Spleen (tissue), 13 donors: ENCODE results near the gene GRM2. TPM values are rescaled to one million over a fixed set of nuclear protein-coding genes. Genes with fewer than 3 reads are reported as not detected.

Experiments
- DNase-seq: peaks from one replicate; pipeline ENCODE4 v3.0.0-alpha.2; 2020
- H3K27ac ChIP-seq, 8 donors: fragments of 200-600 bp; sonication (generic) in 7 of 8; 1 replicate in 4 of 8; 2 replicates in 4 of 8; pipeline versions ENCODE4 v1.5.0 to v1.8.0; 2016 to 2021; ENCODE audit warnings: inconsistent platforms in 4 of 8, mild to moderate bottlenecking in 4 of 8, moderate library complexity in 1 of 8
- H3K27me3 ChIP-seq, 7 donors: fragments of 200-600 bp; sonication (generic) in 6 of 7; replicated peaks in 1 of 7; 1 replicate in 4 of 7; 2 replicates in 3 of 7; pipeline versions ENCODE4 v1.5.0 to v1.8.0; 2016 to 2021; ENCODE audit warnings: inconsistent platforms in 3 of 7, mild to moderate bottlenecking in 1 of 7
- H3K36me3 ChIP-seq, 6 donors: fragments of 200-600 bp; sonication (generic) in 5 of 6; 1 replicate in 4 of 6; 2 replicates in 2 of 6; pipeline versions ENCODE4 v1.5.0 to v1.8.0; 2016 to 2021; ENCODE audit warnings: inconsistent platforms in 2 of 6
- H3K4me1 ChIP-seq, 6 donors: fragments of 200-600 bp; sonication (generic) in 5 of 6; 1 replicate in 3 of 6; 2 replicates in 3 of 6; pipeline versions ENCODE4 v1.5.0 to v1.8.0; 2016 to 2021; ENCODE audit warnings: inconsistent platforms in 3 of 6
- H3K4me3 ChIP-seq, 8 donors: fragments of 200-600 bp; sonication (generic) in 7 of 8; 1 replicate in 4 of 8; 2 replicates in 4 of 8; pipeline versions ENCODE4 v1.5.0 to v1.8.0; 2016 to 2021; ENCODE audit warnings: inconsistent platforms in 4 of 8, mild to moderate bottlenecking in 4 of 8, moderate library complexity in 2 of 8
- H3K9me3 ChIP-seq, 8 donors: fragments of 200-600 bp; sonication (generic) in 7 of 8; 1 replicate in 4 of 8; 2 replicates in 4 of 8; pipeline versions ENCODE4 v1.5.0 to v1.8.0; 2016 to 2021; ENCODE audit warnings: inconsistent platforms in 4 of 8
- POLR2A ChIP-seq, 3 donors: fragments of 450-650 bp; IDR thresholded peaks; one replicate each; pipeline ENCODE4 v1.5.1; 2017; ENCODE audit warnings: antibody characterized with exemption in 3 of 3, mild to moderate bottlenecking in 1 of 3
- POLR2AphosphoS5 ChIP-seq, 3 donors: sonication (generic); formaldehyde crosslinking; IDR thresholded peaks; one replicate each; pipeline ENCODE4 v1.5.1; 2017; ENCODE audit warnings: antibody characterized with exemption in 3 of 3
- WGBS, 5 donors: extraction: QIAGEN DNeasy Blood & Tissue Kit in 3 of 5; methylation state at CpG; one replicate each; pipeline versions ENCODE4 v1.1.5 to v1.1.7; 2013 to 2018; 5-methylcytosine and 5-hydroxymethylcytosine counted together
- intact Hi-C: fragments of 100-400 bp; cut with DNase I; formaldehyde crosslinking; loops from one replicate; pipeline ENCODE4 v1.15.0; 2023; ENCODE audit warnings: low total_unique reads
- long read RNA-seq, 2 donors: transcript quantifications; one replicate each; lab custom pipeline, GENCODE V29; 2026
- polyA plus RNA-seq, 3 donors: library from polyadenylated mRNA; stranded (reverse); fragments of 200-250 nt; gene quantifications; one replicate each; pipeline ENCODE4 v1.2.1, GENCODE V29; 2013
- total RNA-seq, 7 donors: library from RNA; depleted of rRNA in 3 of 7; stranded (reverse); fragments of >200 nt in 3 of 7; fragmentation: NEBNext Ultra II Directional in 4 of 7; extraction: Animal tissue kit (Norgen Biotek cat#: 25700) in 4 of 7; gene quantifications; one replicate each; pipeline versions ENCODE4 v1.1.0 to v1.2.1, GENCODE V29; 2016 to 2021
- TF ChIP-seq, protein P1 (sequence below), 11 experiments: fragments of 200-600 bp in 7 of 11; fragments of 450-650 bp in 4 of 11; sonication (generic) in 4 of 11; IDR thresholded peaks in 8 of 11; conservative IDR thresholded peaks in 3 of 11; 1 replicate in 7 of 11; 2 replicates in 4 of 11; pipeline versions ENCODE4 v1.4.0 to v1.8.0; 2016 to 2021; ENCODE audit warnings: antibody characterized with exemption in 11 of 11, inconsistent platforms in 4 of 11, mild to moderate bottlenecking in 1 of 11
- donor health status: healthy with polysubstance abuse.
- donor health status: DM: no; HTN: no; CAD: no; lungs with moderate emphysema.
- donor health status: DM: no; HTN: no; CAD: no.
- donor health status: Bipolar disorder and iron deficiency.
- donor health status: healthy.
- donor health status: DM: no; HTN: no; CAD: no.
- donor health status: DM: yes; HTN: yes; CAD: no.

The GRM2 gene
- total RNA-seq (1 to 10 TPM; 1.1 to 2.7 (median 1.8) TPM), polyA plus RNA-seq (1 to 10 TPM in 1 of 3 donors, under 1 TPM in 2; 0.17 to 1.1 (median 0.61) TPM)
- long read RNA-seq, donor 1: 0 reads
- long read RNA-seq, donor 2: 0 reads

GRCh38 chr3:51706788-51707731 is at the start of gene GRM2:
GRM2 (plus strand) TSS chr3:51707068; CDS start chr3:51708984, 1,916 bp downstream.
- peaks cover 0 to 42% (median 24%) of the 10 kb centered on the region in 6 donors for H3K36me3 ChIP-seq
- no peaks in the 10 kb centered on the region for H3K9me3 ChIP-seq
- peak; percentile 77 for DNase-seq
- intact Hi-C loops: no loop called here
- H3K27me3 ChIP-seq: peaks cover 0 to 3% (median 0%) of the 10 kb centered on the region in 7 donors
- peaks cover 0 to 27% (median 10%) of the 10 kb centered on the region in 6 donors for H3K4me1 ChIP-seq
- no peak within 1 kb of the TSS for H3K27ac ChIP-seq
- H3K4me3 ChIP-seq: peak within 1 kb of the TSS in 2 of 8 donors; percentile 31 to 39
- WGBS, 5 donors: 5 to 39% (median 18%) methylated on average over 40 to 69 of the region's 69 CpGs
- TF ChIP-seq POLR2AphosphoS5 (IDR thresholded peaks at IDR 0.05) (peak in 2 of 3 donors; percentile 18 to 37), POLR2A (IDR thresholded peaks at IDR 0.05) (no peak)
- TF ChIP-seq, protein P1, sequence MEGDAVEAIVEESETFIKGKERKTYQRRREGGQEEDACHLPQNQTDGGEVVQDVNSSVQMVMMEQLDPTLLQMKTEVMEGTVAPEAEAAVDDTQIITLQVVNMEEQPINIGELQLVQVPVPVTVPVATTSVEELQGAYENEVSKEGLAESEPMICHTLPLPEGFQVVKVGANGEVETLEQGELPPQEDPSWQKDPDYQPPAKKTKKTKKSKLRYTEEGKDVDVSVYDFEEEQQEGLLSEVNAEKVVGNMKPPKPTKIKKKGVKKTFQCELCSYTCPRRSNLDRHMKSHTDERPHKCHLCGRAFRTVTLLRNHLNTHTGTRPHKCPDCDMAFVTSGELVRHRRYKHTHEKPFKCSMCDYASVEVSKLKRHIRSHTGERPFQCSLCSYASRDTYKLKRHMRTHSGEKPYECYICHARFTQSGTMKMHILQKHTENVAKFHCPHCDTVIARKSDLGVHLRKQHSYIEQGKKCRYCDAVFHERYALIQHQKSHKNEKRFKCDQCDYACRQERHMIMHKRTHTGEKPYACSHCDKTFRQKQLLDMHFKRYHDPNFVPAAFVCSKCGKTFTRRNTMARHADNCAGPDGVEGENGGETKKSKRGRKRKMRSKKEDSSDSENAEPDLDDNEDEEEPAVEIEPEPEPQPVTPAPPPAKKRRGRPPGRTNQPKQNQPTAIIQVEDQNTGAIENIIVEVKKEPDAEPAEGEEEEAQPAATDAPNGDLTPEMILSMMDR (IDR thresholded peaks at IDR 0.05 in 8 of 11, conservative IDR thresholded peaks at IDR 0.05 in 3 of 11): peak in 1 of 11 experiments; percentile 12

DNA sequence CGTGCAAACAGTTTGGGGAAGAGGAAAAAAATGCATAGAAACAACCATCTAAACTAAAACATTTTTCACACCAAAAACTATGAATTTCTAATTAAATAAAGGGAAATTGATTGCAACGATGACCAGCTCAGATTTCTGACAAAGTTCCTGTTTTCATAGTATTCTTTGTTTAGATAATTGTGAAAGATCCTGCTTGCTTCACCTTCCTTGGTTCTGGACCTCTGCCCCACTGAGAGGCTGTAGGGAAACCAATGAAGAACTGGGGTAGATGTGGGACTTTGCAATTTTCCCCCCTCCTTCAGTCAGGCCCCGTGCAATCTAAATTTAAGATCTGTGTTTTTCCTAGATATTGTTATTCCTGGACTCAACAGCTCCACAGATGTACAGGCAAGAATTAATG is 49.6 kb upstream of the GRM2 start:
- Histone ChIP-seq H3K9me3 (peaks cover 0 to 3% (median 0%) of the 10 kb centered on the region in 8 donors), H3K4me3 (no peak overlapping the region), H3K27ac (peak overlapping the region in 3 of 8 donors; percentile 2 to 43 (median 38)), H3K27me3 (no peaks in the 10 kb centered on the region), H3K4me1 (peaks cover 0 to 10% (median 0%) of the 10 kb centered on the region in 6 donors), H3K36me3 (peaks cover 3 to 84% (median 56%) of the 10 kb centered on the region in 6 donors)
- no peak for DNase-seq
- TF ChIP-seq POLR2A (IDR thresholded peaks at IDR 0.05) (no peak), POLR2AphosphoS5 (IDR thresholded peaks at IDR 0.05) (no peak)
- TF ChIP-seq, protein P1 (IDR thresholded peaks at IDR 0.05 in 8 of 11, conservative IDR thresholded peaks at IDR 0.05 in 3 of 11): no peak
- 50 to 85% (median 74%) methylated on average over 3 of the region's 3 CpGs for WGBS, 5 donors
- intact Hi-C loops: no loop called here

- TF ChIP-seq, protein P1 (IDR thresholded peaks at IDR 0.05 in 8 of 11, conservative IDR thresholded peaks at IDR 0.05 in 3 of 11): no peak
- no peak for TF ChIP-seq POLR2A (IDR thresholded peaks at IDR 0.05)
- H3K4me1 ChIP-seq: peaks cover 0 to 10% (median 0%) of the 10 kb centered on the region in 6 donors
- no peak for DNase-seq
- 95 to 98% (median 97%) methylated on average over 9 of the region's 9 CpGs for WGBS, 5 donors
- no peaks in the 10 kb centered on the region for H3K27me3 ChIP-seq
- intact Hi-C loops: no loop called here
- H3K36me3 ChIP-seq: peaks cover 3 to 100% (median 70%) of the 10 kb centered on the region in 6 donors
- H3K9me3 ChIP-seq: no peaks in the 10 kb centered on the region
- no peak overlapping the region for H3K27ac ChIP-seq
- H3K4me3 ChIP-seq: no peak overlapping the region
Measured at GRCh38 chr3:51659942-51660341, 46.9 kb upstream of the GRM2 start.

DNA sequence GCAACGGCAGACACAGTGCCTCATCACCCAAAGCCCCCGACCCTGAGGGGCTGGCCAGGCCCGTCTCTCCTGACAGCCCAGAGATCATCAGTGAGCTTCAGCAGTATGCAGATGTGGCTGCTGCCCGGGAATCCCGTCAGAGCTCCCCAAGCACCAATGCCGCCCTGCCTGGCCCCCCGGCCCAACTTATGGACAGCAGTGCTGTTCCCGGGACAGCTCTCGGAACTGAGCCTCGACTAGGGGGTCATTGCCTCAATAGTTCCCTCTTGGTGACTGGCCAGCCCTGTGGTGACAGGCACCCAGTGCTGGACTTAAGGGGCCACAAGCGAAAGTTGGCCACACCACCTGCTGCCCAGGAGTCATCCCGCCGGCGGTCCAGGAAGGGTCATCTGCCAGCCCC is 44.4 kb upstream of the GRM2 start:
- 95 to 98% (median 96%) methylated on average over 12 to 14 of the region's 14 CpGs for WGBS, 5 donors
- no peaks in the 10 kb centered on the region for H3K9me3 ChIP-seq
- H3K4me1 ChIP-seq: peaks cover 0 to 2% (median 0%) of the 10 kb centered on the region in 6 donors
- H3K4me3 ChIP-seq: no peak overlapping the region
- H3K27ac ChIP-seq: no peak overlapping the region
- intact Hi-C loops: no loop called here
- peaks cover 3 to 85% (median 54%) of the 10 kb centered on the region in 6 donors for H3K36me3 ChIP-seq
- TF ChIP-seq, protein P1 (IDR thresholded peaks at IDR 0.05 in 8 of 11, conservative IDR thresholded peaks at IDR 0.05 in 3 of 11): no peak
- TF ChIP-seq POLR2AphosphoS5 (IDR thresholded peaks at IDR 0.05) (no peak), POLR2A (IDR thresholded peaks at IDR 0.05) (no peak)
- H3K27me3 ChIP-seq: no peaks in the 10 kb centered on the region
- DNase-seq: no peak
